Psoas muscle (tissue), 8 donors: Measurements from ENCODE around the gene NPLOC4. TPM values are rescaled to one million over a fixed set of nuclear protein-coding genes. Genes with fewer than 3 reads are reported as not detected.

Source experiments
- ATAC-seq, 4 donors: fragments of 200-7000 bp; cut with Tn5 transposase; one replicate each; pipeline ENCODE4 v1.9.1; 2020; ENCODE audit warnings: moderate library complexity in 3 of 4, mild to moderate bottlenecking in 2 of 4
- DNase-seq, 2 donors: peaks; one replicate each; pipeline ENCODE4 v3.0.0-alpha.2; 2020
- H3K27ac ChIP-seq: fragments of 200-600 bp; one replicate; pipeline ENCODE4 v1.8.0; 2022
- H3K27me3 ChIP-seq, 3 donors: fragments of 200-600 bp in 1 of 3; one replicate each; pipeline versions ENCODE4 v1.6.1 to v1.8.0; 2013 to 2022; ENCODE audit warnings: low read length in 2 of 3, mild to moderate bottlenecking in 2 of 3, moderate library complexity in 1 of 3; ENCODE audit not compliant: insufficient read depth in 3 of 3
- H3K36me3 ChIP-seq, 2 donors: fragments of 200-600 bp in 1 of 2; one replicate each; pipeline versions ENCODE4 v1.6.1 to v1.8.0; 2013 to 2022; ENCODE audit warnings: low read depth in 1 of 2, mild to moderate bottlenecking in 1 of 2, moderate library complexity in 1 of 2; ENCODE audit not compliant: insufficient read depth in 1 of 2
- H3K4me1 ChIP-seq: fragments of 200-600 bp; one replicate; pipeline ENCODE4 v1.8.0; 2022
- H3K4me3 ChIP-seq: fragments of 200-600 bp; one replicate; pipeline ENCODE4 v1.8.0; 2022; ENCODE audit warnings: mild to moderate bottlenecking
- H3K9me3 ChIP-seq: fragments of 200-600 bp; one replicate; pipeline ENCODE4 v1.8.0; 2022
- WGBS, 3 donors: extraction: QIAGEN DNeasy Blood & Tissue Kit; methylation state at CpG; one replicate each; pipeline versions ENCODE4 v1.1.6 to v1.1.7; 2013; 5-methylcytosine and 5-hydroxymethylcytosine counted together
- intact Hi-C, 2 donors: fragments of 100-400 bp; cut with DNase I; formaldehyde crosslinking; loops; one replicate each; pipeline versions ENCODE4 v1.11.0 to v1.14.2; 2022
- polyA plus RNA-seq, 3 donors: library from polyadenylated mRNA; stranded (reverse); fragments of 200-250 nt; gene quantifications; one replicate each; pipeline ENCODE4 v1.2.3, GENCODE V29; 2013
- total RNA-seq, 4 donors: library from RNA; stranded (reverse); fragmentation: NEBNext Ultra II Directional in 2 of 4; extraction: Animal tissue kit (Norgen Biotek cat#: 25700) in 2 of 4; gene quantifications; one replicate each; pipeline versions ENCODE4 v1.2.1 to v1.2.4, GENCODE V29; 2021 to 2023
- TF ChIP-seq, protein P1 (sequence below): fragments of 200-600 bp; IDR thresholded peaks from one replicate; pipeline ENCODE4 v1.8.0; 2022; ENCODE audit warnings: antibody characterized with exemption
- donor health status: healthy with polysubstance abuse.
- donor health status: DM: no; HTN: no; CAD: no; lungs with moderate emphysema.
- donor health status: Bipolar disorder and iron deficiency.
- donor health status: healthy.
- donor health status: DM: yes; HTN: yes; CAD: no.
- donor health status: DM: no; HTN: no; CAD: no.
- donor health status: DM: no; HTN: no; CAD: no.
- donor health status: DM: yes; HTN: yes; CAD: no.

NPLOC4 gene
- total and polyA plus RNA-seq, 7 donors, result 87.3 to 414 (median 204) TPM

GRCh38 chr17:81545160-81545949 lies 91.6 kb downstream of the NPLOC4 start:
- H3K4me1 ChIP-seq, result peaks cover 4% of the 10 kb centered on the region
- WGBS, 3 donors, result 86 to 95% (median 89%) methylated on average over 24 of the region's 24 CpGs
- peaks cover 11 to 93% of the 10 kb centered on the region in 2 donors for H3K36me3 ChIP-seq
- no peaks in the 10 kb centered on the region for H3K27me3 ChIP-seq
- intact Hi-C loops, result no loop called here
- DNase-seq (no peak), ATAC-seq (no peak)
- H3K9me3 ChIP-seq, result no peaks in the 10 kb centered on the region
- TF ChIP-seq, protein P1, sequence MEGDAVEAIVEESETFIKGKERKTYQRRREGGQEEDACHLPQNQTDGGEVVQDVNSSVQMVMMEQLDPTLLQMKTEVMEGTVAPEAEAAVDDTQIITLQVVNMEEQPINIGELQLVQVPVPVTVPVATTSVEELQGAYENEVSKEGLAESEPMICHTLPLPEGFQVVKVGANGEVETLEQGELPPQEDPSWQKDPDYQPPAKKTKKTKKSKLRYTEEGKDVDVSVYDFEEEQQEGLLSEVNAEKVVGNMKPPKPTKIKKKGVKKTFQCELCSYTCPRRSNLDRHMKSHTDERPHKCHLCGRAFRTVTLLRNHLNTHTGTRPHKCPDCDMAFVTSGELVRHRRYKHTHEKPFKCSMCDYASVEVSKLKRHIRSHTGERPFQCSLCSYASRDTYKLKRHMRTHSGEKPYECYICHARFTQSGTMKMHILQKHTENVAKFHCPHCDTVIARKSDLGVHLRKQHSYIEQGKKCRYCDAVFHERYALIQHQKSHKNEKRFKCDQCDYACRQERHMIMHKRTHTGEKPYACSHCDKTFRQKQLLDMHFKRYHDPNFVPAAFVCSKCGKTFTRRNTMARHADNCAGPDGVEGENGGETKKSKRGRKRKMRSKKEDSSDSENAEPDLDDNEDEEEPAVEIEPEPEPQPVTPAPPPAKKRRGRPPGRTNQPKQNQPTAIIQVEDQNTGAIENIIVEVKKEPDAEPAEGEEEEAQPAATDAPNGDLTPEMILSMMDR, result no peak
- no peak overlapping the region for H3K4me3 ChIP-seq
- no peak overlapping the region for H3K27ac ChIP-seq

DNA sequence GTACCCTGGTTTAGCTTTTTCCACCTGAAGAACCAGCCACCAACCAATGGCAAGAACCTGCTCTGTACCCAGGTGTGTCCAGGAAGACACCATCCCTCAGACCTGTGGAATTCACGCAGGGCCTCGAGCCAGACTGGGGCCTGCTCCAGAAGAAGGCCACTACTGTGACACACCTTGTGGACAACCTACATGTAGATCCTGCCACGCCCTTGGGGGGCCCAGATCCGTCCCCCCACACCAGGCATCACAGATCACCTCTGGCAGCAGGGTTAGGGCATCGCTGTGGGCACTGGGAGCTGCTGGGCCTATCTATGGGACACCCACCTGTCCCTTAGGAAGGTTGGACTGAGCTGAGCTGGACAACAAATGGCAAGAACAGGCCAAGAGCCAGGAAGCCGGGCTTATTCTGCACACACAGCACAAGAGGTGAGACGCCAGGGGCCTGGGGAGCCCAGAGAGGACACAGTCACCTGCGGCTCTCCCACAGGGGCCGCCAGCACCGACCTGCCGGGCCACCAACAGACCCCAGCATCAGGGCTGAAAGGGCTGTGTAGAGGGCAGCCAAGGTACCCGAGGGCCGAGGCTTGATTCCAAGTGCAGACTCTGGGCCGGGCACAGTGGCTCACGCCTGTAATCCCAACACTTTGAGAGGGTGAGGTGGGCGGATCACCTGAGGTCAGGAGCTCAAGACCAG lies 92.5 kb downstream of the NPLOC4 start:
- ATAC-seq, result no peak
- 80 to 88% (median 84%) methylated on average over 14 to 16 of the region's 16 CpGs for WGBS, 3 donors
- no peaks in the 10 kb centered on the region for H3K27me3 ChIP-seq
- H3K36me3 ChIP-seq, result peaks cover 12 to 94% of the 10 kb centered on the region in 2 donors
- intact Hi-C loops, result no loop called here
- no peak for DNase-seq
- no peak overlapping the region for H3K27ac ChIP-seq
- TF ChIP-seq, protein P1, result no peak
- no peaks in the 10 kb centered on the region for H3K9me3 ChIP-seq
- H3K4me3 ChIP-seq, result no peak overlapping the region
- H3K4me1 ChIP-seq, result peaks cover 4% of the 10 kb centered on the region

GRCh38 chr17:81543756-81544155 lies 93.2 kb downstream of the NPLOC4 start:
- intact Hi-C loops, result no loop called here
- H3K9me3 ChIP-seq, result no peaks in the 10 kb centered on the region
- no peaks in the 10 kb centered on the region for H3K27me3 ChIP-seq
- WGBS, 3 donors, result 91 to 97% (median 96%) methylated on average over 15 of the region's 15 CpGs
- DNase-seq (no peak), ATAC-seq (no peak)
- H3K4me1 ChIP-seq, result no peaks in the 10 kb centered on the region
- no peak overlapping the region for H3K4me3 ChIP-seq
- H3K27ac ChIP-seq, result no peak overlapping the region
- H3K36me3 ChIP-seq, result peaks cover 12 to 90% of the 10 kb centered on the region in 2 donors
- TF ChIP-seq, protein P1, result no peak

DNA sequence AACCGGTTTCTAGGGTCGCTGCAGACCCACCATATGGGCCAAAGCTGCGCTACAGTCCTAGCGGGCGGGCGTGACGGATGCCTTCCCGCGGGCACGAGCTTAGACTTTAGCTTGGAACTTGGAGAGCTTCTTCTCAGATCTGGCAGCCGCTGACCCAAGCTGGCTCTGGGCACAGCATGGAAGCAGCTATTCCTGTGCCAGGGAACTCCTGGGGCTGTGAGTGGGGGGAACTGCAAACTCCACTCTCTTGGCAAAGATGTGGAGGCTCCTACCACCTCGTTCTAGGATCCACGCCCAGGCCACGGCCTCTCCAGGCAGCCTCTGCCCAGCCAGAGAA lies 93.6 kb downstream of the NPLOC4 start:
- WGBS, 3 donors, result 57 to 76% (median 63%) methylated on average over 14 of the region's 14 CpGs
- DNase-seq (no peak), ATAC-seq (no peak)
- Histone ChIP-seq H3K9me3 (no peaks in the 10 kb centered on the region), H3K36me3 (peaks cover 12 to 85% of the 10 kb centered on the region in 2 donors), H3K4me3 (no peak overlapping the region), H3K27ac (no peak overlapping the region), H3K4me1 (no peaks in the 10 kb centered on the region), H3K27me3 (no peaks in the 10 kb centered on the region)
- intact Hi-C loops, result no loop called here
- TF ChIP-seq, protein P1, result no peak
